Astrocyte (in vitro differentiated cells and primary cell): ENCODE measurements around the gene PPM1F.
"Not testable (repeated sequence)": the region's sequence is repeated elsewhere in the genome, so short reads cannot be mapped to it uniquely, and the experiment has no call there.

ENCODE experiments used
- EZH2 ChIP-seq: IDR thresholded peaks from 2 replicates; pipeline ENCODE4 v1.6.1; 2012; ENCODE audit warnings: mild to moderate bottlenecking, low read length, inconsistent platforms; ENCODE audit not compliant: insufficient read depth
- TF ChIP-seq, protein P1 (sequence below): IDR thresholded peaks from 2 replicates; pipeline ENCODE4 v1.5.1; 2011; ENCODE audit warnings: low read depth, mild to moderate bottlenecking, inconsistent platforms, low read length, moderate library complexity; ENCODE audit not compliant: insufficient read depth

GRCh38 chr22:21872741-21873140, 79.9 kb downstream of the PPM1F start:
- TF ChIP-seq, protein P1, sequence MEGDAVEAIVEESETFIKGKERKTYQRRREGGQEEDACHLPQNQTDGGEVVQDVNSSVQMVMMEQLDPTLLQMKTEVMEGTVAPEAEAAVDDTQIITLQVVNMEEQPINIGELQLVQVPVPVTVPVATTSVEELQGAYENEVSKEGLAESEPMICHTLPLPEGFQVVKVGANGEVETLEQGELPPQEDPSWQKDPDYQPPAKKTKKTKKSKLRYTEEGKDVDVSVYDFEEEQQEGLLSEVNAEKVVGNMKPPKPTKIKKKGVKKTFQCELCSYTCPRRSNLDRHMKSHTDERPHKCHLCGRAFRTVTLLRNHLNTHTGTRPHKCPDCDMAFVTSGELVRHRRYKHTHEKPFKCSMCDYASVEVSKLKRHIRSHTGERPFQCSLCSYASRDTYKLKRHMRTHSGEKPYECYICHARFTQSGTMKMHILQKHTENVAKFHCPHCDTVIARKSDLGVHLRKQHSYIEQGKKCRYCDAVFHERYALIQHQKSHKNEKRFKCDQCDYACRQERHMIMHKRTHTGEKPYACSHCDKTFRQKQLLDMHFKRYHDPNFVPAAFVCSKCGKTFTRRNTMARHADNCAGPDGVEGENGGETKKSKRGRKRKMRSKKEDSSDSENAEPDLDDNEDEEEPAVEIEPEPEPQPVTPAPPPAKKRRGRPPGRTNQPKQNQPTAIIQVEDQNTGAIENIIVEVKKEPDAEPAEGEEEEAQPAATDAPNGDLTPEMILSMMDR, result not testable (repeated sequence)
- not testable (repeated sequence) for TF ChIP-seq EZH2
